ENCODE data around the gene SPATA19.

DNA sequence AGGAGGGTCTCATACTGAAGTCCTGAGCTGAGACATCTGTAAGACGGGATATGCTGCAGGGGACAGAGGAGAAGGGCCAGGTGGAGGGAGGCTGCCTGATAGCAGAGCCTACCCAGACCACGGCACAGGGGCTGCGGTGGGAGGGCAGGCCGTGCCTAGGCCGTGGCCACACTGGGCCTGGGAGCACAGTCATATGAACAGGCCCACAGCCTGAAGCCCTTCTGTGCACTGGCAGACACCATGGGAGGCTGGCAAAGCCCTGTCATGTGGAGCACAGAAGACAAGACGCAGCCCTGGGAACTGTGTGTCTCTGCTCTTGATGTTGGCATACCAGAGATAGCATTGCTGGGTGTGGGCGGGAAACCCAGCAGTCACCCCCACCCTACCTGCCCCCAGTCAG lies 3.3 kb downstream of the SPATA19 start:
- TF ChIP-seq, protein P1, sequence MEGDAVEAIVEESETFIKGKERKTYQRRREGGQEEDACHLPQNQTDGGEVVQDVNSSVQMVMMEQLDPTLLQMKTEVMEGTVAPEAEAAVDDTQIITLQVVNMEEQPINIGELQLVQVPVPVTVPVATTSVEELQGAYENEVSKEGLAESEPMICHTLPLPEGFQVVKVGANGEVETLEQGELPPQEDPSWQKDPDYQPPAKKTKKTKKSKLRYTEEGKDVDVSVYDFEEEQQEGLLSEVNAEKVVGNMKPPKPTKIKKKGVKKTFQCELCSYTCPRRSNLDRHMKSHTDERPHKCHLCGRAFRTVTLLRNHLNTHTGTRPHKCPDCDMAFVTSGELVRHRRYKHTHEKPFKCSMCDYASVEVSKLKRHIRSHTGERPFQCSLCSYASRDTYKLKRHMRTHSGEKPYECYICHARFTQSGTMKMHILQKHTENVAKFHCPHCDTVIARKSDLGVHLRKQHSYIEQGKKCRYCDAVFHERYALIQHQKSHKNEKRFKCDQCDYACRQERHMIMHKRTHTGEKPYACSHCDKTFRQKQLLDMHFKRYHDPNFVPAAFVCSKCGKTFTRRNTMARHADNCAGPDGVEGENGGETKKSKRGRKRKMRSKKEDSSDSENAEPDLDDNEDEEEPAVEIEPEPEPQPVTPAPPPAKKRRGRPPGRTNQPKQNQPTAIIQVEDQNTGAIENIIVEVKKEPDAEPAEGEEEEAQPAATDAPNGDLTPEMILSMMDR (IDR thresholded peaks at IDR 0.05; ENCODE audit: low read length): no peak
- no peak for TF ChIP-seq EZH2 (IDR thresholded peaks at IDR 0.05; ENCODE audit: borderline replicate concordance, low read length)
